Measurements from ENCODE around the gene EPHA3.

DNA sequence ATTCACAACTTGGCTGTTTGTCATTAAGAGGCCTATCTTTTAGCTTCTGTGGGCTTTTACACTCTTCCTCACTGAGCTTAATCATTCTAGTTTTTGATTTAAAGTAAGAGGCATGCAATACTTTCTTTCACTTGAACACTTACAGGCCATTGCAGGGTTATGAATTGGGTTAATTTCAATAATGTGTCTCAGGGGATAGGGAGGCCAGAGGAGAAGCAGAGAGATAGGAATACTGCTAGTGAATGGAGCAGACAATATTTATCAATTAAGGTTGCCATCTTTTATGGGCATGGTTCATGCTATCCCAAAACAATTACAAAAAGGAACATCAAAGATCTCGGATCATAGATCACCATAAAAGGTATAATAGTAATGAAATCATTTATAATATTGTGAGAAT is 189.8 kb downstream of the EPHA3 start:
- TF ChIP-seq, protein P1, sequence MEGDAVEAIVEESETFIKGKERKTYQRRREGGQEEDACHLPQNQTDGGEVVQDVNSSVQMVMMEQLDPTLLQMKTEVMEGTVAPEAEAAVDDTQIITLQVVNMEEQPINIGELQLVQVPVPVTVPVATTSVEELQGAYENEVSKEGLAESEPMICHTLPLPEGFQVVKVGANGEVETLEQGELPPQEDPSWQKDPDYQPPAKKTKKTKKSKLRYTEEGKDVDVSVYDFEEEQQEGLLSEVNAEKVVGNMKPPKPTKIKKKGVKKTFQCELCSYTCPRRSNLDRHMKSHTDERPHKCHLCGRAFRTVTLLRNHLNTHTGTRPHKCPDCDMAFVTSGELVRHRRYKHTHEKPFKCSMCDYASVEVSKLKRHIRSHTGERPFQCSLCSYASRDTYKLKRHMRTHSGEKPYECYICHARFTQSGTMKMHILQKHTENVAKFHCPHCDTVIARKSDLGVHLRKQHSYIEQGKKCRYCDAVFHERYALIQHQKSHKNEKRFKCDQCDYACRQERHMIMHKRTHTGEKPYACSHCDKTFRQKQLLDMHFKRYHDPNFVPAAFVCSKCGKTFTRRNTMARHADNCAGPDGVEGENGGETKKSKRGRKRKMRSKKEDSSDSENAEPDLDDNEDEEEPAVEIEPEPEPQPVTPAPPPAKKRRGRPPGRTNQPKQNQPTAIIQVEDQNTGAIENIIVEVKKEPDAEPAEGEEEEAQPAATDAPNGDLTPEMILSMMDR (IDR thresholded peaks at IDR 0.05), result no peak
- TF ChIP-seq POLR2AphosphoS5 (IDR thresholded peaks at IDR 0.05) (no peak), POLR2A (IDR thresholded peaks at IDR 0.05) (no peak)

Measured in prostate gland (tissue), 2 donors.